ENCODE results near the gene KAZN. TPM values are rescaled to one million over a fixed set of nuclear protein-coding genes. Genes with fewer than 3 reads are reported as not detected.

KAZN gene
- total RNA-seq, 1 experiment from 2014 or later, result 15.6 TPM

- DNase-seq, result no peak
- H3K9me3 ChIP-seq (ENCODE audit: insufficient read depth, low read depth), result no peaks in the 10 kb centered on the region
- intact Hi-C loops (cut with micrococcal nuclease; ENCODE audit: unreplicated experiment), result no loop called here
- no peak overlapping the region for H3K4me2 ChIP-seq
- H4K20me1 ChIP-seq (ENCODE audit: insufficient read depth), result no peaks in the 10 kb centered on the region
- no TSS peak for BruUV-seq (replicated peaks)
- no peak overlapping the region for H3K27ac ChIP-seq
- POLR2A ChIA-PET (ENCODE audit: unreplicated experiment), result no interaction called here
- H3K27me3 ChIP-seq (ENCODE audit: insufficient read depth, low read depth), result peaks cover 22% of the 10 kb centered on the region
- no peaks in the 10 kb centered on the region for H3K9me2 ChIP-seq (ENCODE audit: insufficient read depth)
- CTCF ChIA-PET, result no interaction called here
- no peak overlapping the region for H2AFZ ChIP-seq
- no peaks in the 10 kb centered on the region for H3F3A ChIP-seq (ENCODE audit: insufficient read depth, low read depth)
- H3K36me3 ChIP-seq (ENCODE audit: low read depth), result no peaks in the 10 kb centered on the region
- TF ChIP-seq EZH2 (IDR thresholded peaks at IDR 0.05; ENCODE audit: low read depth), result no peak
- TF ChIP-seq, protein P1, sequence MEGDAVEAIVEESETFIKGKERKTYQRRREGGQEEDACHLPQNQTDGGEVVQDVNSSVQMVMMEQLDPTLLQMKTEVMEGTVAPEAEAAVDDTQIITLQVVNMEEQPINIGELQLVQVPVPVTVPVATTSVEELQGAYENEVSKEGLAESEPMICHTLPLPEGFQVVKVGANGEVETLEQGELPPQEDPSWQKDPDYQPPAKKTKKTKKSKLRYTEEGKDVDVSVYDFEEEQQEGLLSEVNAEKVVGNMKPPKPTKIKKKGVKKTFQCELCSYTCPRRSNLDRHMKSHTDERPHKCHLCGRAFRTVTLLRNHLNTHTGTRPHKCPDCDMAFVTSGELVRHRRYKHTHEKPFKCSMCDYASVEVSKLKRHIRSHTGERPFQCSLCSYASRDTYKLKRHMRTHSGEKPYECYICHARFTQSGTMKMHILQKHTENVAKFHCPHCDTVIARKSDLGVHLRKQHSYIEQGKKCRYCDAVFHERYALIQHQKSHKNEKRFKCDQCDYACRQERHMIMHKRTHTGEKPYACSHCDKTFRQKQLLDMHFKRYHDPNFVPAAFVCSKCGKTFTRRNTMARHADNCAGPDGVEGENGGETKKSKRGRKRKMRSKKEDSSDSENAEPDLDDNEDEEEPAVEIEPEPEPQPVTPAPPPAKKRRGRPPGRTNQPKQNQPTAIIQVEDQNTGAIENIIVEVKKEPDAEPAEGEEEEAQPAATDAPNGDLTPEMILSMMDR (conservative IDR thresholded peaks at IDR 0.05), result no peak
- no peaks in the 10 kb centered on the region for H3K4me1 ChIP-seq (replicated peaks; ENCODE audit: insufficient read depth)
- H3K79me2 ChIP-seq (ENCODE audit: low read depth), result no peaks in the 10 kb centered on the region
- no peak overlapping the region for H3K4me3 ChIP-seq
Measured at GRCh38 chr1:14853518-14853917, 255.0 kb downstream of the KAZN start.

DNA sequence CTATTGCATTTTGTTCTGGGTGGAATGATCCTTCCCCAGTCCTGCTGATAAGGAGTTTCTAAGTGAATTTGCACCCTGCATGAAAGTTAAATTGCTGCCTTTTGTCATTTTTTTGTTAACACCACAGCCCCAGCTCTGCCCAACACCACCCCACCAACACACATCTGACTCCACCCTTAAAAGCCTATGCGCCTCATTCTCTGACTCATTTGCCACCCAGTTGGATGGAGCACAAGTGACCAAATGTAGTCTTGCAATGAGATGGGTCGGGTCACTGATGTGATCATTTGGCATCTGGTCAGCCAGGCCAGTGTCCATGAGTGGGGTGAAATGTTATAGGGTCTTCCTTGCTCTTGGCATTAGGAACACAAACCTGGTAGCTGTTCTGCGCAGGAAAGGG lies 256.8 kb downstream of the KAZN start:
- no peaks in the 10 kb centered on the region for H3K36me3 ChIP-seq (ENCODE audit: low read depth)
- H3F3A ChIP-seq (ENCODE audit: insufficient read depth, low read depth), result no peaks in the 10 kb centered on the region
- no peak for DNase-seq
- POLR2A ChIA-PET (ENCODE audit: unreplicated experiment), result no interaction called here
- H3K4me1 ChIP-seq (replicated peaks; ENCODE audit: insufficient read depth), result no peaks in the 10 kb centered on the region
- no peaks in the 10 kb centered on the region for H3K9me3 ChIP-seq (ENCODE audit: insufficient read depth, low read depth)
- H3K4me3 ChIP-seq, result no peak overlapping the region
- no peak overlapping the region for H2AFZ ChIP-seq
- intact Hi-C loops (cut with micrococcal nuclease; ENCODE audit: unreplicated experiment), result no loop called here
- BruUV-seq (replicated peaks), result no TSS peak
- H4K20me1 ChIP-seq (ENCODE audit: insufficient read depth), result no peaks in the 10 kb centered on the region
- TF ChIP-seq EZH2 (IDR thresholded peaks at IDR 0.05; ENCODE audit: low read depth), result no peak
- TF ChIP-seq, protein P1 (conservative IDR thresholded peaks at IDR 0.05), result no peak
- no peak overlapping the region for H3K27ac ChIP-seq
- H3K27me3 ChIP-seq (ENCODE audit: insufficient read depth, low read depth), result peaks cover 16% of the 10 kb centered on the region
- H3K79me2 ChIP-seq (ENCODE audit: low read depth), result no peaks in the 10 kb centered on the region
- CTCF ChIA-PET, result no interaction called here
- H3K9me2 ChIP-seq (ENCODE audit: insufficient read depth), result no peaks in the 10 kb centered on the region
- H3K4me2 ChIP-seq, result no peak overlapping the region

DNA sequence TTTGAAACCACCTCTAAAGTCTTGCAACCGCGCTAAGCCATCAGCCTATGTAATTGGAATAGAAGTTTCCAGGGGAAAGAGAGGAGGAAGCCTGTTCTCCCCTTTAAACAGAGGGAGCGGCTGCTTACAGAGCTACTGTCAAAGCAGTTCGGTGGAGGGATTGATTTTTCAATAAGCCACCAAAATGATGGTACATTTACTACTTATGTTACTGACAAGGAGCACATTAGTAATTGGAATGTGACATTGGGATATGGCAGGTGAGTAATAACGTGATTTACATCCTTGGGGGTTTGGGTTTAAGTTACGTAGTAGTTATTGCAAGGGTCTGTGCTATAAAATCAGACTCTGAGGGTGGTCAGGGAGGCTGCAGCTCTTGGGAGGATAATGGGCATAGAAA lies 257.3 kb downstream of the KAZN start:
- no peaks in the 10 kb centered on the region for H4K20me1 ChIP-seq (ENCODE audit: insufficient read depth)
- H3K27ac ChIP-seq, result no peak overlapping the region
- H3K36me3 ChIP-seq (ENCODE audit: low read depth), result no peaks in the 10 kb centered on the region
- H3F3A ChIP-seq (ENCODE audit: insufficient read depth, low read depth), result no peaks in the 10 kb centered on the region
- H3K4me2 ChIP-seq, result no peak overlapping the region
- no TSS peak for BruUV-seq (replicated peaks)
- CTCF ChIA-PET, result no interaction called here
- H3K4me1 ChIP-seq (replicated peaks; ENCODE audit: insufficient read depth), result no peaks in the 10 kb centered on the region
- H3K27me3 ChIP-seq (ENCODE audit: insufficient read depth, low read depth), result peaks cover 14% of the 10 kb centered on the region
- POLR2A ChIA-PET (ENCODE audit: unreplicated experiment), result no interaction called here
- H2AFZ ChIP-seq, result no peak overlapping the region
- no peaks in the 10 kb centered on the region for H3K79me2 ChIP-seq (ENCODE audit: low read depth)
- TF ChIP-seq, protein P1 (conservative IDR thresholded peaks at IDR 0.05), result no peak
- TF ChIP-seq EZH2 (IDR thresholded peaks at IDR 0.05; ENCODE audit: low read depth), result no peak
- no peak for DNase-seq
- H3K9me3 ChIP-seq (ENCODE audit: insufficient read depth, low read depth), result no peaks in the 10 kb centered on the region
- intact Hi-C loops (cut with micrococcal nuclease; ENCODE audit: unreplicated experiment), result no loop called here
- no peak overlapping the region for H3K4me3 ChIP-seq
- H3K9me2 ChIP-seq (ENCODE audit: insufficient read depth), result no peaks in the 10 kb centered on the region
